Psoas muscle (tissue), 8 donors: ENCODE data around the gene LRRTM1. TPM values are rescaled to one million over a fixed set of nuclear protein-coding genes. Genes with fewer than 3 reads are reported as not detected.

Experiments
- ATAC-seq, 4 donors: fragments of 200-7000 bp; cut with Tn5 transposase; one replicate each; pipeline ENCODE4 v1.9.1; 2020; ENCODE audit warnings: moderate library complexity in 3 of 4, mild to moderate bottlenecking in 2 of 4
- DNase-seq, 2 donors: peaks; one replicate each; pipeline ENCODE4 v3.0.0-alpha.2; 2020
- H3K27ac ChIP-seq: fragments of 200-600 bp; one replicate; pipeline ENCODE4 v1.8.0; 2022
- H3K27me3 ChIP-seq, 3 donors: fragments of 200-600 bp in 1 of 3; one replicate each; pipeline versions ENCODE4 v1.6.1 to v1.8.0; 2013 to 2022; ENCODE audit warnings: low read length in 2 of 3, mild to moderate bottlenecking in 2 of 3, moderate library complexity in 1 of 3; ENCODE audit not compliant: insufficient read depth in 3 of 3
- H3K36me3 ChIP-seq, 2 donors: fragments of 200-600 bp in 1 of 2; one replicate each; pipeline versions ENCODE4 v1.6.1 to v1.8.0; 2013 to 2022; ENCODE audit warnings: low read depth in 1 of 2, mild to moderate bottlenecking in 1 of 2, moderate library complexity in 1 of 2; ENCODE audit not compliant: insufficient read depth in 1 of 2
- H3K4me1 ChIP-seq: fragments of 200-600 bp; one replicate; pipeline ENCODE4 v1.8.0; 2022
- H3K4me3 ChIP-seq: fragments of 200-600 bp; one replicate; pipeline ENCODE4 v1.8.0; 2022; ENCODE audit warnings: mild to moderate bottlenecking
- H3K9me3 ChIP-seq: fragments of 200-600 bp; one replicate; pipeline ENCODE4 v1.8.0; 2022
- CTCF ChIP-seq: fragments of 200-600 bp; IDR thresholded peaks from one replicate; pipeline ENCODE4 v1.8.0; 2022; ENCODE audit warnings: antibody characterized with exemption
- WGBS, 3 donors: extraction: QIAGEN DNeasy Blood & Tissue Kit; methylation state at CpG; one replicate each; pipeline versions ENCODE4 v1.1.6 to v1.1.7; 2013; 5-methylcytosine and 5-hydroxymethylcytosine counted together
- intact Hi-C, 2 donors: fragments of 100-400 bp; cut with DNase I; formaldehyde crosslinking; loops; one replicate each; pipeline versions ENCODE4 v1.11.0 to v1.14.2; 2022
- polyA plus RNA-seq, 3 donors: library from polyadenylated mRNA; stranded (reverse); fragments of 200-250 nt; gene quantifications; one replicate each; pipeline ENCODE4 v1.2.3, GENCODE V29; 2013
- total RNA-seq, 4 donors: library from RNA; stranded (reverse); fragmentation: NEBNext Ultra II Directional in 2 of 4; extraction: Animal tissue kit (Norgen Biotek cat#: 25700) in 2 of 4; gene quantifications; one replicate each; pipeline versions ENCODE4 v1.2.1 to v1.2.4, GENCODE V29; 2021 to 2023
- donor health status: healthy with polysubstance abuse.
- donor health status: DM: no; HTN: no; CAD: no; lungs with moderate emphysema.
- donor health status: Bipolar disorder and iron deficiency.
- donor health status: healthy.
- donor health status: DM: yes; HTN: yes; CAD: no.
- donor health status: DM: no; HTN: no; CAD: no.
- donor health status: DM: no; HTN: no; CAD: no.
- donor health status: DM: yes; HTN: yes; CAD: no.

The LRRTM1 gene
- total and polyA plus RNA-seq, 7 donors = 0.01 to 0.36 (median 0.20) TPM; not detected in 4

- ATAC-seq (no peak), DNase-seq (no peak)
- Histone ChIP-seq H3K4me3 (no peak overlapping the region), H3K27ac (no peak overlapping the region), H3K27me3 (peaks cover 0 to 51% (median 32%) of the 10 kb centered on the region in 3 donors), H3K36me3 (no peaks in the 10 kb centered on the region), H3K9me3 (no peaks in the 10 kb centered on the region), H3K4me1 (no peaks in the 10 kb centered on the region)
- intact Hi-C loops = no loop called here
- no peak for TF ChIP-seq CTCF
- 6 to 12% (median 11%) methylated on average over 12 of the region's 12 CpGs for WGBS, 3 donors
Observed at GRCh38 chr2:80302001-80302313, 2.6 kb downstream of the LRRTM1 start.

- no peak for DNase-seq
- peaks cover 0 to 51% (median 29%) of the 10 kb centered on the region in 3 donors for H3K27me3 ChIP-seq
- no peaks in the 10 kb centered on the region for H3K36me3 ChIP-seq
- no peak overlapping the region for H3K4me3 ChIP-seq
- no peak overlapping the region for H3K27ac ChIP-seq
- H3K4me1 ChIP-seq = no peaks in the 10 kb centered on the region
- TF ChIP-seq CTCF = no peak
- no peak for ATAC-seq
- no peaks in the 10 kb centered on the region for H3K9me3 ChIP-seq
- WGBS, 3 donors = 4 to 14% (median 11%) methylated on average over 1 of the region's 1 CpG
- intact Hi-C loops = no loop called here
Observed at GRCh38 chr2:80300954-80301353, 3.6 kb downstream of the LRRTM1 start.

- H3K27me3 ChIP-seq = peaks cover 0 to 48% (median 25%) of the 10 kb centered on the region in 3 donors
Observed at GRCh38 chr2:80300346-80300745, 4.2 kb downstream of the LRRTM1 start.

GRCh38 chr2:80299661-80300060 lies 4.9 kb downstream of the LRRTM1 start:
- Histone ChIP-seq H3K4me1 (no peaks in the 10 kb centered on the region), H3K27me3 (peaks cover 2 to 44% (median 24%) of the 10 kb centered on the region in 3 donors), H3K4me3 (no peak overlapping the region), H3K27ac (no peak overlapping the region), H3K36me3 (no peaks in the 10 kb centered on the region), H3K9me3 (no peaks in the 10 kb centered on the region)
- intact Hi-C loops = no loop called here
- DNase-seq (no peak), ATAC-seq (no peak)
- no peak for TF ChIP-seq CTCF
- 35 to 53% (median 45%) methylated on average over 5 of the region's 5 CpGs for WGBS, 3 donors

More at GRCh38 chr2:80300346-80300745, 4.2 kb downstream of the LRRTM1 start:
- DNase-seq (no peak), ATAC-seq (no peak)
- Histone ChIP-seq H3K9me3 (no peaks in the 10 kb centered on the region), H3K36me3 (no peaks in the 10 kb centered on the region), H3K4me3 (no peak overlapping the region), H3K4me1 (no peaks in the 10 kb centered on the region), H3K27ac (no peak overlapping the region)
- 43 to 64% (median 53%) methylated on average over 1 of the region's 1 CpG for WGBS, 3 donors
- intact Hi-C loops = no loop called here
- TF ChIP-seq CTCF = no peak

- WGBS, 3 donors = 48 to 56% (median 48%) methylated on average over 3 of the region's 3 CpGs
Observed at GRCh38 chr2:80298954-80299353, 5.6 kb downstream of the LRRTM1 start.

More at GRCh38 chr2:80298954-80299353, 5.6 kb downstream of the LRRTM1 start:
- no peak for TF ChIP-seq CTCF
- DNase-seq (no peak), ATAC-seq (no peak)
- Histone ChIP-seq H3K4me3 (no peak overlapping the region), H3K27me3 (peaks cover 2 to 37% (median 18%) of the 10 kb centered on the region in 3 donors), H3K9me3 (no peaks in the 10 kb centered on the region), H3K4me1 (no peaks in the 10 kb centered on the region), H3K27ac (no peak overlapping the region), H3K36me3 (no peaks in the 10 kb centered on the region)
- intact Hi-C loops = no loop called here
